Left cardiac atrium (tissue), 4 donors: Measurements from ENCODE around the gene WWOX. TPM values are rescaled to one million over a fixed set of nuclear protein-coding genes. Genes with fewer than 3 reads are reported as not detected.

ENCODE experiments used
- ATAC-seq, 2 donors: fragments of 200-7000 bp; cut with Tn5 transposase; one replicate each; pipeline ENCODE4 v1.9.1; 2020; ENCODE audit warnings: mild to moderate bottlenecking in 2 of 2, moderate library complexity in 2 of 2
- DNase-seq: peaks from one replicate; pipeline ENCODE4 v3.0.0-alpha.2; 2020
- intact Hi-C, 2 donors: fragments of 100-400 bp; cut with DNase I; formaldehyde crosslinking; loops; one replicate each; pipeline versions ENCODE4 v1.14.1 to v1.15.1; 2022 to 2023
- total RNA-seq, 2 donors: library from RNA; stranded (reverse); fragmentation: NEBNext Ultra II Directional; extraction: Animal tissue kit (Norgen Biotek cat#: 25700); gene quantifications; one replicate each; pipeline ENCODE4 v1.2.1, GENCODE V29; 2021
- donor health status: DM: no; HTN: yes; CAD: no.
- donor health status: DM: no; HTN: yes; CAD: no; lungs with severe emphysema.
- donor health status: DM: yes; HTN: yes; CAD: no.
- donor health status: Dilated cardiomyopathy.

Gene WWOX
- total RNA-seq, 2 donors from 2014 or later, result 7.6 to 8.6 TPM

- intact Hi-C loops, result no loop called here
- ATAC-seq (no peak), DNase-seq (no peak)
Observed at GRCh38 chr16:79124016-79124756, 1024.7 kb downstream of the WWOX start.

- intact Hi-C loops, result no loop called here
- DNase-seq (no peak), ATAC-seq (no peak)
Observed at GRCh38 chr16:79127766-79128165, 1028.3 kb downstream of the WWOX start.

DNA sequence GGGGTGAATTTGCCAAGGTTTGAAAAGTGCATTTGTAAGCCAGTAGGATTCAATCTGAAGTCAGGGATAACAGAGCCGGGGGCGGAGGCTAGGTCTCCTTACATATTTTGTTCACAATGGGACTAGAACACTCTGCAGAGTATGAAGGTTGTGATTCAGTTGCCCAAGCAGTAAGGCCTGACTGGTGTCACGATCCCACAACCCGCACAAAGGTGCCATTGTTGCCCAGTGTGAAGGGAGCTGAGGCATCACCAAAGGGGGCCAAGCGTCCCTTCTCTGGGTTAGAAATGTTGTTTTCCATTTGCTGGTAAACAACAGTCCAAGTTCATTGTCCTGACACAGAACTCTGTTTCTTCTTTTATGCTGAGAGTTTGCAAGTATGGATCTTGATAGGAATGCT is 1029.3 kb downstream of the WWOX start:
- no peak for ATAC-seq
- no peak for DNase-seq
- intact Hi-C loops, result no loop called here

GRCh38 chr16:79130616-79131015 is 1031.2 kb downstream of the WWOX start:
- intact Hi-C loops, result no loop called here
- no peak for DNase-seq
- ATAC-seq, result no peak

DNA sequence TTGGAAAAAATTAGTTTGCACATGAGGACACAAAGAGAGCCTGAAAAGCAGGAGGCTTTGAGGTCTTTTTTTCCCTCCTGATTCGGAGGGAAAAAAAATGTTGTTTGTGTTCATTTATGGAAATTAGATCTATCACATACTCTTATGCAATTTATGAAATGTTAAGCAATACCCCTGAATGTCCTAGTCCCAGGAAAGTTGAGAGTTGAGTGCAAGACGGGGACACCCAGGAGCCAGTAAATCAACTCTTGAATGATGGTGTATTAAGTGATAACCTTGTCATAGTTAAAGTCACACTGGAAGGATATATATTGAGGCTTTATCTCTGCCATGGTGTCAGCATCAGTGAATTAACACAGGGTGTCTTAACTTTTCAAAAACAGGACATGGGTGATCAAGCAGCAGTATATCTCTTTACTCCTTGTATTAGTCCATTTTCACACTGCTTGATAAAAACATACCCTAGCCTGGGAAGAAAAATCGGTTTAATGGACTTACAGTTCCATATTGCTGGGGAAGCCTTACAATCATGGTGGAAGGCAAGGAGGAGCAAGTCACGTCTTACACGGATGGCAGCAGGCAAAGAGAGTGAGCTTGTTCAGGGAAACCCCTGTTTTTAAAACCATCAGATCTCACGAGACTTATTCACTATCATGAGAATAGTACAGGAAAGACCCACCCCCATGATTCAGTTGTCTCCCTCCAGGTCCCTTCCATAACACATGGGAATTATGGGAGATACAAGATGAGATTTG is 1032.0 kb downstream of the WWOX start:
- ATAC-seq, result no peak

GRCh38 chr16:79132701-79133100 is 1033.2 kb downstream of the WWOX start:
- no peak for DNase-seq
- intact Hi-C loops, result no loop called here
- ATAC-seq, result peak; percentile 73 to 87

More for the DNA sequence above, 1032.0 kb downstream of the WWOX start:
- intact Hi-C loops, result no loop called here
- no peak for DNase-seq

DNA sequence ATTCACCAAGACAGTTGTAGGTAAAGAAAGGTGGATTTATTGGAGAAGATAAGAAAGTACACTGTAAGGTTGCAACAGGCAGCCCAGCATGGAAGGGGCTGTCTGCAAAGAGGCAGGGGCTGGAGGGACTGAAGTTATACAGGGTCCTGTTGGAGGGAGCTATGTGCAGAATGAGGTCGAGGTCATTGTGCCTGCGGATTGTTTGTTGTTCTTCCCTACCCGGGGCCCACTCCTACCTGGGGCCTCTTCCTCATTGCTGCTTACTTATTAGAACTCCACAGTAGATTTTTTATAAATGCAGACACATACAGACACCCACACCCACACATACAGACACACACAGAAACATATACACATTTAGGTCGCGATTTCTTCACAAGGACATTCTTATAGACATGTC is 1034.8 kb downstream of the WWOX start:
- intact Hi-C loops, result no loop called here
- ATAC-seq (no peak), DNase-seq (no peak)

DNA sequence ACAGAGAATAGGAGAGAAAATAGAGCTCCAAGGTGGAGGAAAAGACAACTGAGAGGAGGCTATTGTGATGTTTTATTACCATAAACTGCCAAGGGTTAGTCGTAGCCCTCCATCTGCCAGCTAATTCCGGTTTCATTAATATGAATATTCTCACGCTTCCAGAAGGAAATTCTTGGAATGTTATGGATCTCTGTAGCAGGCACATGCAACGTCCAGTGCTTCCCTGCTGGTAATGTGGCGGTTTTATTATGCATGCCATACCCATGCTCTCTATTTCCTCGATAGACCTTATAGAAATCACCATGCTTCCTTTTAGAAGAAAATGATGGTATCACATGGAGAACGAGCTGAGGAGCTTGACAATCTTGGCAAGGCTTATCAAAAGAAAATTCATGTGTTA is 1037.5 kb downstream of the WWOX start:
- ATAC-seq (no peak), DNase-seq (no peak)

GRCh38 chr16:79137426-79137939 is 1038.0 kb downstream of the WWOX start:
- intact Hi-C loops, result no loop called here
- ATAC-seq (no peak), DNase-seq (no peak)

More for the DNA sequence above, 1037.5 kb downstream of the WWOX start:
- intact Hi-C loops, result no loop called here

- intact Hi-C loops, result no loop called here
- ATAC-seq (no peak), DNase-seq (no peak)
Observed at GRCh38 chr16:79139799-79140198, 1040.3 kb downstream of the WWOX start.

DNA sequence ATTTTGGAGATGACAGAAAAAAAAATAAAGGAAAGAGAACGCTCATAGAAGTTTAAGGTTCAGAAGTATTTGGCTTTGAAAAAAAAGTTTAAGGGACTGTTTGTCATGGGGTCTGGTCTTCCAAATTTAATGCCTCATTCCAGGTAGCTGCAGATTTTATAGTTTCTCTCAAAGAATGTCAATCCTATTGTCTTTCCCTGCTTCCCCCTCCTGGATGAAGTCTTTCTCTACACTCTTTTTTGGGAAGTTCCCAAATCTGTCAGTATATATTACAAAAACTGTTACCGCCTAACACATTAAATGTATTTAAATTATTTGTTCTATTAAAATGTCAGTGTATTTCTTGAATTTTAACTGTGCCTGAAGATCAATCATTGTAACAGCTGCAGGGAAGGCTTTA is 1043.6 kb downstream of the WWOX start:
- DNase-seq (no peak), ATAC-seq (no peak)
- intact Hi-C loops, result no loop called here

DNA sequence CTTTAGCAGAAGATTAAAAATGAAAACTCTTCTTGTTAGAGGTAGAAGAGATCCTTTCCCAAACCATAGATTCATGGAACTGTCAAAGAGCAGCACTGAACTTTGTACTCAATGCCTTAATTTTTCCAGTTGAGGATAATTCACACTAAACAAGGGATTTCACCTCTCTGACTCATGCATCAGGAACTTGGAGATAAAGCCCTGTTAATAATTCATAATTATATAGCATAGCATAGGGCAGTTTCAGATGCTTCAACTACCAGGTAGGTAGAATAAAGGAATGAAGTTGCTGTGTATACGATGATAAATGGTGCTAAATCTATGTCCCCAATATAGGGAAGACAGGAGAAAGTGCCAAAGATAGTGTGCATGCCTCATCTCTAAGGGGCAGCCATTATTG is 1050.7 kb downstream of the WWOX start:
- intact Hi-C loops, result no loop called here
- no peak for ATAC-seq
- DNase-seq, result no peak

DNA sequence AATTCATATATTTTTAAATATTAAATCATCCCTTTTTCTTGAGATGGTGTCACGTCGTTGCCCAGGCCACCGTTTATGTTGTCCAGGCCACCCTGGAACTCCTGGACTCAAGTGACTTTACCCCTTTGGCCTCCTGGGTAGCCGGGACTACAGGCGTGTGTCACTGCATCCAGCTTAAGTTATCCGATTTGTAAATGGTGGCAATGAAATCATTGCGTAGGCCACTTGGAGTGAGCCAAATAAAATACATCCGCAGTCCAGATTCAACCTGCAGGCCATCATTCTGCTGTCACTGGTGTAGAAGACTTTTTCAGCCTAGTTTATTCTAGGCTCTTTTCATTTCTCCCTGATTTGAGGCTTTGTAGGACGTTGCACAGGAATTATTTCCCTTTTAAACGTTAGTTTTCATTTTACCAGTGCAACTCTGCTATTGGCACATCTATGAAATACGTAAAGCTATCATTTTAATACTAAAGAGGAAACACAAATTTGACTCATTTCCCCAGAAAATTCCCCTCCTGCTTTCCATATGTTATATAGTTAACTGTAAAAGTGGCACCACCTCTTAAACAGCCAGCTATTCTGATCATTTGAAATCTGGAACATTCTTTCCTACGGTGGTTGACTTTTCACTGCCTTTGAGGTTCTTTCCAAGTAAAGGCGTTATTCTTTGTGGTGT is 1051.3 kb downstream of the WWOX start:
- intact Hi-C loops, result no loop called here
- DNase-seq, result no peak
- peak in 1 of 2 donors; percentile 66 for ATAC-seq

DNA sequence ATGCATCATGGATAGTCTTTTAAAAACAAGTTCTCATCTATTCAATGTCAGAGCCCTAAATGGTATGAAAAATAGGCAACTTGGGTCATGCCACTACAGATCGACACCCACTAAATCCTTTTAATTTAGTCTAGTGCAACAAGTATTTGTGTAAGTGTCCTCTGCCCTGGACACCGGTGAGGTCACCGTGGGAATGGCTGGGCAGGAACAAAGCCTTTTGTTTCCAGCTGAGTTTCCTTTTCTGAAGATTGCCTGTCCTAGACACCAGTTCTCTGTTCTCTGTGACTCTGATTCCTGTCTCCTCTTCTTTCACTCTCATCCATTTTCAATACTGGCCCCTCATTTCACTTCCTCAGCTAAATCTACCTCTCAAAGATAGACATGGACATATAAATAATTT is 1054.6 kb downstream of the WWOX start:
- intact Hi-C loops, result no loop called here
- DNase-seq (no peak), ATAC-seq (no peak)

GRCh38 chr16:79155471-79155870 is 1056.0 kb downstream of the WWOX start:
- ATAC-seq, result no peak
- DNase-seq, result no peak
- intact Hi-C loops, result no loop called here

GRCh38 chr16:79155904-79156303 is 1056.5 kb downstream of the WWOX start:
- no peak for DNase-seq
- intact Hi-C loops, result no loop called here
- ATAC-seq, result no peak

DNA sequence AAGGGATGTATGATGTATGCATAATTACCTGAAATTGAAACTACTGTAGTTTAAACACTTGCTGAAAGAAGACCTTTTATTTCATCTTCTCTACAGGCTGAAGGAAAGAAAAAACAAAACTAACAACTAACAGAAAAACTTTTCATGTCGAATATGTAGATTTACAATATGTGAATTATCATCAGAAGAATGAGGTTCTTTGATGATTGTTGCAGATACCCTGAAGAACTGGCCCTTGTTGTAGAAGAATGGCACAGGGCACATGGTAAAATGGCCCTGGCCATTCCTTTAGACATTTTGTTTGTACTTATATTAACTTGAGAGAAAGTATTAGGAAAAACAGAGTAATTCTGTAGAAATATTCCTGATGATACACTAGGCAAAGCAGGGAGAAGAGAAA is 1057.3 kb downstream of the WWOX start:
- intact Hi-C loops, result no loop called here

GRCh38 chr16:79158337-79158736 is 1058.9 kb downstream of the WWOX start:
- no peak for ATAC-seq
- DNase-seq, result no peak

More for the DNA sequence above, 1057.3 kb downstream of the WWOX start:
- DNase-seq (no peak), ATAC-seq (no peak)

GRCh38 chr16:79159261-79160049 is 1060.0 kb downstream of the WWOX start:
- intact Hi-C loops, result no loop called here
- DNase-seq (no peak), ATAC-seq (no peak)

More at GRCh38 chr16:79158337-79158736, 1058.9 kb downstream of the WWOX start:
- intact Hi-C loops, result no loop called here
